Spinal cord (tissue), 10 donors: Measurements from ENCODE around the gene PKD1. TPM values are rescaled to one million over a fixed set of nuclear protein-coding genes. Genes with fewer than 3 reads are reported as not detected.
A peak's percentile ranks its signal among the peaks of the same experiment; 100 is the strongest.

Source experiments
- DNase-seq, 6 donors: peaks; one replicate each; pipeline versions ENCODE4 v3.0.0 to v3.0.0-alpha.2; 2013 to 2015; ENCODE audit warnings: low spot score in 6 of 6, low read depth in 4 of 6
- H3K27ac ChIP-seq: one replicate; pipeline ENCODE4 v1.5.1; 2013; ENCODE audit warnings: low read depth, low read length, control low read depth
- H3K27me3 ChIP-seq: one replicate; pipeline ENCODE4 v1.6.1; 2013; ENCODE audit warnings: low read length; ENCODE audit not compliant: control insufficient read depth, insufficient read depth
- H3K36me3 ChIP-seq: one replicate; pipeline ENCODE4 v1.6.1; 2013; ENCODE audit warnings: low read length; ENCODE audit not compliant: control insufficient read depth, insufficient read depth
- H3K4me1 ChIP-seq: one replicate; pipeline ENCODE4 v1.6.1; 2013; ENCODE audit warnings: low read length; ENCODE audit not compliant: control insufficient read depth, insufficient read depth
- H3K4me3 ChIP-seq: one replicate; pipeline ENCODE4 v1.5.1; 2013; ENCODE audit warnings: low read depth, low read length, control low read depth
- H3K9me3 ChIP-seq: one replicate; pipeline ENCODE4 v1.6.1; 2013; ENCODE audit warnings: low read length; ENCODE audit not compliant: control insufficient read depth, insufficient read depth
- WGBS: methylation state at CpG from one replicate; pipeline ENCODE4 v1.1.5; 2013; ENCODE audit warnings: missing lambda C conversion rate; ENCODE audit not compliant: insufficient coverage; 5-methylcytosine and 5-hydroxymethylcytosine counted together
- polyA plus RNA-seq, 2 donors: library from polyadenylated mRNA; unstranded; fragments of 120-200 nt; gene quantifications; one replicate each; pipeline ENCODE4 v1.2.1, GENCODE V29; 2013; ENCODE audit not compliant: insufficient read length in 2 of 2
- total RNA-seq, 2 donors: library from RNA; depleted of rRNA in 1 of 2; stranded (reverse); fragments of 120-200 nt in 1 of 2; fragments of >200 nt in 1 of 2; gene quantifications; one replicate each; pipeline versions ENCODE4 v1.2.3 to v1.2.4, GENCODE V29; 2013 to 2014
- donor health status: healthy.

Gene PKD1
- total and polyA plus RNA-seq, 4 donors, result 68.1 to 289 (median 144) TPM

GRCh38 chr16:2057438-2057837 lies 78.3 kb downstream of the PKD1 start:
- Histone ChIP-seq H3K27me3 (no peaks in the 10 kb centered on the region), H3K4me1 (peaks cover 4% of the 10 kb centered on the region), H3K9me3 (no peaks in the 10 kb centered on the region), H3K27ac (no peak overlapping the region), H3K36me3 (peaks cover 96% of the 10 kb centered on the region), H3K4me3 (no peak overlapping the region)
- DNase-seq, result no peak
- WGBS, result 97% methylated on average over 8 of the region's 10 CpGs

- Histone ChIP-seq H3K27me3 (no peaks in the 10 kb centered on the region), H3K4me1 (peaks cover 4% of the 10 kb centered on the region), H3K36me3 (peaks cover 96% of the 10 kb centered on the region), H3K9me3 (no peaks in the 10 kb centered on the region), H3K4me3 (no peak overlapping the region), H3K27ac (no peak overlapping the region)
- WGBS, result 80% methylated on average over 17 of the region's 19 CpGs
- DNase-seq, result no peak
These were observed 78.9 kb downstream of the PKD1 start for GRCh38 chr16:2056681-2057407.

- Histone ChIP-seq H3K36me3 (peaks cover 96% of the 10 kb centered on the region), H3K9me3 (no peaks in the 10 kb centered on the region), H3K27ac (no peak overlapping the region), H3K4me1 (peaks cover 4% of the 10 kb centered on the region), H3K4me3 (no peak overlapping the region), H3K27me3 (no peaks in the 10 kb centered on the region)
- DNase-seq, result no peak
- 80% methylated on average over 15 of the region's 15 CpGs for WGBS
These were observed 79.6 kb downstream of the PKD1 start for GRCh38 chr16:2056077-2056476.

GRCh38 chr16:2054543-2055245 lies 81.0 kb downstream of the PKD1 start:
- no peaks in the 10 kb centered on the region for H3K9me3 ChIP-seq
- DNase-seq, result no peak
- WGBS, result 94% methylated on average over 26 of the region's 29 CpGs
- H3K4me3 ChIP-seq, result no peak overlapping the region
- H3K4me1 ChIP-seq, result peaks cover 4% of the 10 kb centered on the region
- H3K27ac ChIP-seq, result no peak overlapping the region
- H3K36me3 ChIP-seq, result peaks cover 95% of the 10 kb centered on the region
- H3K27me3 ChIP-seq, result no peaks in the 10 kb centered on the region

GRCh38 chr16:2053897-2054296 lies 81.8 kb downstream of the PKD1 start:
- WGBS, result 93% methylated on average over 17 of the region's 17 CpGs
- H3K36me3 ChIP-seq, result peaks cover 90% of the 10 kb centered on the region
- H3K4me1 ChIP-seq, result peaks cover 6% of the 10 kb centered on the region
- H3K27ac ChIP-seq, result no peak overlapping the region
- no peaks in the 10 kb centered on the region for H3K27me3 ChIP-seq
- no peak overlapping the region for H3K4me3 ChIP-seq
- no peak for DNase-seq
- H3K9me3 ChIP-seq, result no peaks in the 10 kb centered on the region

GRCh38 chr16:2053211-2053610 lies 82.5 kb downstream of the PKD1 start:
- no peak overlapping the region for H3K4me3 ChIP-seq
- H3K9me3 ChIP-seq, result no peaks in the 10 kb centered on the region
- no peak for DNase-seq
- 95% methylated on average over 21 of the region's 21 CpGs for WGBS
- H3K4me1 ChIP-seq, result peaks cover 13% of the 10 kb centered on the region
- peaks cover 84% of the 10 kb centered on the region for H3K36me3 ChIP-seq
- H3K27me3 ChIP-seq, result no peaks in the 10 kb centered on the region
- no peak overlapping the region for H3K27ac ChIP-seq

- H3K4me3 ChIP-seq, result peak overlapping the region; percentile 75
- under 1% methylated on average over 30 of the region's 30 CpGs for WGBS
- peaks cover 64% of the 10 kb centered on the region for H3K36me3 ChIP-seq
- no peaks in the 10 kb centered on the region for H3K27me3 ChIP-seq
- H3K4me1 ChIP-seq, result peaks cover 37% of the 10 kb centered on the region
- no peaks in the 10 kb centered on the region for H3K9me3 ChIP-seq
- no peak for DNase-seq
- H3K27ac ChIP-seq, result no peak overlapping the region
These were observed 87.6 kb downstream of the PKD1 start for GRCh38 chr16:2048116-2048543.

- DNase-seq, result peak; percentile 88 to 98 (median 92)
- H3K27me3 ChIP-seq, result no peaks in the 10 kb centered on the region
- H3K4me3 ChIP-seq, result peak within 1 kb of the TSS; percentile 75
- H3K27ac ChIP-seq, result peak within 1 kb of the TSS; percentile 4
- H3K36me3 ChIP-seq, result peaks cover 61% of the 10 kb centered on the region
- WGBS, result under 1% methylated on average over 80 of the region's 81 CpGs
- no peaks in the 10 kb centered on the region for H3K9me3 ChIP-seq
- peaks cover 39% of the 10 kb centered on the region for H3K4me1 ChIP-seq
These were observed 88.2 kb downstream of the PKD1 start, which contains the start of the genes NTHL1 and TSC2 for GRCh38 chr16:2047330-2048115. NTHL1 (minus strand) TSS chr16:2047834; CDS start chr16:2047823, 11 bp downstream. TSC2 (plus strand) TSS chr16:2047985; CDS start chr16:2048616, 631 bp downstream.

GRCh38 chr16:2046893-2047329 lies 88.8 kb downstream of the PKD1 start:
- 22% methylated on average over 7 of the region's 8 CpGs for WGBS
- Histone ChIP-seq H3K9me3 (no peaks in the 10 kb centered on the region), H3K4me3 (peak overlapping the region; percentile 75), H3K27ac (peak overlapping the region; percentile 4), H3K27me3 (no peaks in the 10 kb centered on the region), H3K36me3 (peaks cover 61% of the 10 kb centered on the region), H3K4me1 (peaks cover 42% of the 10 kb centered on the region)
- no peak for DNase-seq
